MM.1S (cell line): ENCODE results near the gene ST6GALNAC2.

Experiments
- DNase-seq: peaks from one replicate; pipeline ENCODE4 v3.0.0-alpha.2; 2015
- H2AFZ ChIP-seq: fragments of 300-600 bp; sonication (generic); 2 replicates; pipeline ENCODE4 v1.6.0; 2016; ENCODE audit warnings: antibody characterized with exemption, low read length
- H3F3A ChIP-seq: fragments of 300-600 bp; sonication (generic); 2 replicates; pipeline ENCODE4 v1.6.1; 2016; ENCODE audit warnings: mild to moderate bottlenecking, antibody characterized with exemption, low read length, moderate library complexity, mixed read lengths; ENCODE audit not compliant: insufficient read depth
- H3K27ac ChIP-seq: fragments of 300-600 bp; sonication (generic); 2 replicates; pipeline ENCODE4 v1.5.1; 2016; ENCODE audit warnings: mild to moderate bottlenecking, low read length
- H3K27me3 ChIP-seq: fragments of 300-600 bp; sonication (generic); replicated peaks from 2 replicates; pipeline ENCODE4 v1.6.0; 2016; ENCODE audit warnings: low read length; ENCODE audit not compliant: insufficient read depth
- H3K36me3 ChIP-seq: fragments of 300-600 bp; sonication (generic); replicated peaks from 2 replicates; pipeline ENCODE4 v1.6.1; 2016; ENCODE audit warnings: mild to moderate bottlenecking, low read length, mixed read lengths; ENCODE audit not compliant: insufficient read depth
- H3K4me1 ChIP-seq: fragments of 300-600 bp; sonication (generic); 2 replicates; pipeline ENCODE4 v1.6.1; 2016; ENCODE audit warnings: low read length, mixed read lengths
- H3K4me2 ChIP-seq: fragments of 300-600 bp; sonication (generic); 2 replicates; pipeline ENCODE4 v1.6.0; 2016; ENCODE audit warnings: low read depth, low read length
- H3K4me3 ChIP-seq: fragments of 300-600 bp; sonication (generic); 2 replicates; pipeline ENCODE4 v1.5.1; 2016; ENCODE audit warnings: low read length, mixed read lengths
- H3K79me2 ChIP-seq: fragments of 300-600 bp; sonication (generic); 2 replicates; pipeline ENCODE4 v1.6.1; 2016; ENCODE audit warnings: mixed run types, low read length, mixed read lengths
- H3K9ac ChIP-seq: fragments of 300-600 bp; sonication (generic); 2 replicates; pipeline ENCODE4 v1.6.1; 2016; ENCODE audit warnings: low read length, mixed read lengths
- H3K9me2 ChIP-seq: fragments of 300-600 bp; sonication (generic); replicated peaks from 2 replicates; pipeline ENCODE4 v1.6.1; 2016; ENCODE audit warnings: mild to moderate bottlenecking, low read length, mixed read lengths; ENCODE audit not compliant: insufficient read depth
- H3K9me3 ChIP-seq: fragments of 300-600 bp; sonication (generic); replicated peaks from 2 replicates; pipeline ENCODE4 v1.6.1; 2016; ENCODE audit warnings: mild to moderate bottlenecking, low read length, mixed read lengths; ENCODE audit not compliant: insufficient read depth
- H4K20me1 ChIP-seq: fragments of 300-600 bp; sonication (generic); 2 replicates; pipeline ENCODE4 v1.6.1; 2016; ENCODE audit warnings: mild to moderate bottlenecking, low read length, moderate library complexity, mixed read lengths; ENCODE audit not compliant: insufficient read depth
- CTCF ChIP-seq: fragments of 300-600 bp; sonication (generic); IDR thresholded peaks from 2 replicates; pipeline ENCODE4 v1.5.1; 2016; ENCODE audit warnings: antibody characterized with exemption, low read length, mixed read lengths
- EZH2 ChIP-seq: fragments of 300-600 bp; sonication (generic); optimal IDR thresholded peaks from 2 replicates; pipeline ENCODE3; 2017; ENCODE audit warnings: low read depth, mild to moderate bottlenecking, antibody characterized with exemption, low read length, mixed read lengths
- EZH2phosphoT487 ChIP-seq: fragments of 300-600 bp; sonication (generic); IDR thresholded peaks from 2 replicates; pipeline ENCODE4 v1.6.1; 2018; ENCODE audit warnings: antibody characterized with exemption, low read length

ST6GALNAC2 gene

GRCh38 chr17:76521262-76521661 lies 64.4 kb downstream of the ST6GALNAC2 start:
- TF ChIP-seq EZH2phosphoT487 (no peak), EZH2 (no peak), CTCF (no peak)
- no peak for DNase-seq
- H3K4me2 ChIP-seq, result no peak overlapping the region

GRCh38 chr17:76519048-76519966 lies 66.4 kb downstream of the ST6GALNAC2 start:
- H3K79me2 ChIP-seq, result no peaks in the 10 kb centered on the region
- no peaks in the 10 kb centered on the region for H4K20me1 ChIP-seq
- H3K9me3 ChIP-seq, result no peaks in the 10 kb centered on the region
- no peaks in the 10 kb centered on the region for H3K36me3 ChIP-seq
- no peak overlapping the region for H3K4me2 ChIP-seq
- H2AFZ ChIP-seq, result no peak overlapping the region
- no peak overlapping the region for H3K27ac ChIP-seq
- DNase-seq, result no peak
- peaks cover 44% of the 10 kb centered on the region for H3K27me3 ChIP-seq
- H3K9me2 ChIP-seq, result no peaks in the 10 kb centered on the region
- H3F3A ChIP-seq, result no peaks in the 10 kb centered on the region; the same call in 1 of the 2 replicates
- no peak overlapping the region for H3K9ac ChIP-seq
- TF ChIP-seq CTCF (no peak), EZH2phosphoT487 (no peak), EZH2 (no peak)
- peaks cover 5% of the 10 kb centered on the region for H3K4me1 ChIP-seq
- no peak overlapping the region for H3K4me3 ChIP-seq

More at GRCh38 chr17:76521262-76521661, 64.4 kb downstream of the ST6GALNAC2 start:
- Histone ChIP-seq H3K4me3 (no peak overlapping the region), H3K36me3 (no peaks in the 10 kb centered on the region), H4K20me1 (no peaks in the 10 kb centered on the region), H3K27ac (no peak overlapping the region), H3K9me2 (no peaks in the 10 kb centered on the region), H2AFZ (no peak overlapping the region), H3F3A (no peaks in the 10 kb centered on the region), H3K9me3 (no peaks in the 10 kb centered on the region), H3K27me3 (peaks cover 54% of the 10 kb centered on the region), H3K4me1 (no peaks in the 10 kb centered on the region), H3K9ac (no peak overlapping the region), H3K79me2 (no peaks in the 10 kb centered on the region)

GRCh38 chr17:76517638-76518038 lies 68.0 kb downstream of the ST6GALNAC2 start:
- Histone ChIP-seq H3K36me3 (no peaks in the 10 kb centered on the region), H2AFZ (no peak overlapping the region), H3K27ac (no peak overlapping the region), H3K9ac (no peak overlapping the region), H3F3A (no peaks in the 10 kb centered on the region; the same call in 1 of the 2 replicates), H3K4me2 (no peak overlapping the region), H3K4me3 (no peak overlapping the region), H3K9me2 (no peaks in the 10 kb centered on the region), H3K79me2 (no peaks in the 10 kb centered on the region), H4K20me1 (no peaks in the 10 kb centered on the region), H3K4me1 (peaks cover 5% of the 10 kb centered on the region), H3K27me3 (peaks cover 37% of the 10 kb centered on the region), H3K9me3 (no peaks in the 10 kb centered on the region)
- TF ChIP-seq CTCF (no peak), EZH2 (no peak), EZH2phosphoT487 (no peak)
- no peak for DNase-seq
